Endometrium (tissue), 2 donors: Measurements from ENCODE around the gene SLAMF9.

Source experiments
- FAIRE-seq: peaks from 2 replicates; lab custom pipeline; 2012; peaks lifted over from hg19 to GRCh38; lab: Jason Lieb, UNC
- donor health status: control.
- donor health status: control.

SLAMF9 gene

DNA sequence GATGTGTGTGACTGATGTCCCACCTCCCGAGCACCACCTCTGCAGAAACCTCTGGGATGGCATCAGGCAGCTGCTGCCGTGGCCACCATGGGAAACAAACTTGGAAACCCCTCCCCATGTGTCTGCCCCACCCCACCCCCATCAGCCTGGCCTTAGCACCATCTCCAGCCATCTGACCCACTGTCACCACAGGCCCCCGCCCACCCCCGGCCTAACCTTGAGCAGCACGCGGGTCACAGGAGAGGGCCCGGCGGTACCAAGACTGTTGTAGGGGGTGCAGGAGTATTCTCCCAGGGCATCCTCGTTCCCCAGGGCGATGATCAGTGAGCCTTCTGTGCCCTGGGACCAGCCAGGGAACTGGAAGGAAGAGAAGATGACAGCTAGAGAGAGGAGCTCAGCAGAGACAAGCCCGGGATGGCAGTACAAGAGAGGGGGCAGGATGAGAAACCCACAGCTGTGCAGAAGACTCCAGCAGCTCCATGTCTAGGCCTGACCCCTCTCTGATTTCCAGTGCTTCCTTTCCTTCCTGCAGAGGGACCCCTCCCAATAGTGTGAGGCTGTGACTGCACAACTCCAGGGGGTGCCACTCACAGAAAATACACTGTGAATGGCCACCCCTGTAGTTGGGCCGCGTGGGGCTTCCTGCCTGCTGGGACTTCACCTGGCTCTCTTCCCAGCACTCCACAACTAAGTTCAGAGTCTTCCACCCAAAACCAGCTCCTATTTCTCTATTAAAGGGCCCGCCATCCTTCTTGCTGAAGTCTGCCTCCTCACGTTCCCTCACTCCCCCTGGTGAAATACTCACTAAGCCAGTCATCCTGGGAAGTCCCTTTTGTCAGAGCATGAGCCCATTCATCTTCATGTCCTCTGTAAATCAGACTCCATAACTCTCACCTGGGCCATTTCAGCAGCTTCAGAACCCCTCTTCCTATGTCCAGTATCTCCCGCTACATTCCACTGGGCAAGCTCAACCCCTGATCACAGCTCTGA, 21.4 kb downstream of the SLAMF9 start:
- FAIRE-seq, result no peak

DNA sequence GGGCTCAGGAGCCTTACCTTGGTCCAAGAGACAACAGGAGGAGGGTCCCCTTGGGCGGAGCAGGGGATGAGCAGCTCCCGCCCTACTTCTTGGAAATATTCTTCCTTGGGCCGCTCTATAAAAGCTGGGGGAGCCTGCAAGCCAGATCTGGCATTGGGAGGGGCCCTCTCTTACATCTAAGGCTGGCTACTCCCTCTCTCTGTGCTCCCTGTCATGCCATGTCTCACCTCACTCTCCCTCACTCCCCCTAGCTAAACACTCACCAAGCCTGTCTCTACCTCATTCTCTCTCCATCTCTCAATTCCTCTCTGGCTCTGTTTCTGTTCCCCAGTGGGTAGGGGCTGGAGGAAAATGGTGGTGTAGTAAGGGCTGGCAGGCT, 22.3 kb downstream of the SLAMF9 start:
- no peak for FAIRE-seq

DNA sequence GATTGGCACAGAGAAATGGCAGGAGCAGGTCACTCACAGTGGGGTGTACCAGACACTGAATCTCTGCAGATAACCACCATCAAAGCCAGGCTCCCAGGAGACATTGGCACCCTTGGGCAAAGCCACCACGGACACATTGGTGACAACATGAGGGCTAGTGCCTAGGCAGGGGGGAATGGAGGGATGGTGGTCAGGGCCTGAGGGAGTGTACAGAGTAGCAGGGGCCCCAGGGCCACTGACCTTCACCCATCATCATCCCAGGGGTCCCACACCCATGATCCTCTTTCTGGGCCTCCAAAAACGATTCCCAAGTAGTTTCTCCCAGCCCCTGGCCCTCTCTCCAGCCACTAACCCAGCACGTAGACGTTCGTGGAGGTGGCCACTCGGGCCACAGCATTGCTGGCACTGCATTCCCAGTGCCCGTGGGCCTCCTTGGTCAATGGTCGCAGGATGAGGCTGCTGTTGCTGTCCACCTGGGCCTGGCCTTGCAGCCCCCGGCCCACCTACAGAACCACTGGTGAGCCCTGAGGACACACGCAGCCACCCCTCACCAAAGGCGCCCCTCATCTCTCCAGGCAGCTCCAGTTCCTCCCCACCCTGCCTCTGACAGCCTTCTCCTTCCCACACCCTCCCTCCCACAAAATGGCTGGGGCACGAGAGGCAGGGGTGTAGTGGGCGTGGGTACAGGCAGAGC, 22.8 kb downstream of the SLAMF9 start:
- FAIRE-seq, result no peak

DNA sequence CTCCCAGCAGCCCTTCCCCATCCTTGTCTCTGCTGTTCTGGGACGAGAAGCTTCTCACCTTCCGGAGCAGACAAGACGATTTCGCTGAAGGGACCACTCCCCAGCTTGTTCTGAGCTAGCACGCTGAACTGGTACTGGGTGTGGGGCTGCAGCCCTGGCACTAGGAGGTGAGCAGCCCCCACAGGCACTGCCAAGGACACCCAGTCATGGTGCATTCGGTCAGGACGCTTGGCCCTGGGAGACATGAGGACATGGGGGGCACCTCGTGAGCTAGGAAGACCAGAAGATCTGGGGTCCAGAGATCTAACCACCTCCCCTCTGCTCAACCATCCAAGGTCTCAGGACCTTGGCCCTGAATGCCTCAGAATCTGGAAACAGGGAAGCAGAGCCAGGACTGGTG, 23.4 kb downstream of the SLAMF9 start:
- FAIRE-seq, result no peak

DNA sequence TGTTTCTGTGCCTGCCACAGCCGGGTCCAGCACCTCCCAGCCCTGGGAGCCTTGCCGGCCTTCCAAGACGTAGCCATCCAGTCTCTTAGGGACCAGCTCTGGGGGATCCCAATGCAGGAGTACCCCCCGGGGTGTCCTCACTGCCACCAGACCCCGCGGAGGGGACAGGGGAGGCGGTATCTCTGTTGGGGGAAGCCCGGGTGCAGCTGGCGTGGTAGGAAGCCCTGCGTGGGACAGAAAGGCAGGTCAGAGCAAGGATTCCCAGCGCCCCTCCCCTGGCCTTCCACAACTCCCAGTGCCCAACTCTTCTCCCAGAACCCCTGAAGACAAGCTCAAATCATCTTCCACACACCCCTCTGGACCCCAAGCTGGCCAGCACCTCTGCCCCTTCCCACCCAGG, 23.8 kb downstream of the SLAMF9 start:
- FAIRE-seq, result no peak

DNA sequence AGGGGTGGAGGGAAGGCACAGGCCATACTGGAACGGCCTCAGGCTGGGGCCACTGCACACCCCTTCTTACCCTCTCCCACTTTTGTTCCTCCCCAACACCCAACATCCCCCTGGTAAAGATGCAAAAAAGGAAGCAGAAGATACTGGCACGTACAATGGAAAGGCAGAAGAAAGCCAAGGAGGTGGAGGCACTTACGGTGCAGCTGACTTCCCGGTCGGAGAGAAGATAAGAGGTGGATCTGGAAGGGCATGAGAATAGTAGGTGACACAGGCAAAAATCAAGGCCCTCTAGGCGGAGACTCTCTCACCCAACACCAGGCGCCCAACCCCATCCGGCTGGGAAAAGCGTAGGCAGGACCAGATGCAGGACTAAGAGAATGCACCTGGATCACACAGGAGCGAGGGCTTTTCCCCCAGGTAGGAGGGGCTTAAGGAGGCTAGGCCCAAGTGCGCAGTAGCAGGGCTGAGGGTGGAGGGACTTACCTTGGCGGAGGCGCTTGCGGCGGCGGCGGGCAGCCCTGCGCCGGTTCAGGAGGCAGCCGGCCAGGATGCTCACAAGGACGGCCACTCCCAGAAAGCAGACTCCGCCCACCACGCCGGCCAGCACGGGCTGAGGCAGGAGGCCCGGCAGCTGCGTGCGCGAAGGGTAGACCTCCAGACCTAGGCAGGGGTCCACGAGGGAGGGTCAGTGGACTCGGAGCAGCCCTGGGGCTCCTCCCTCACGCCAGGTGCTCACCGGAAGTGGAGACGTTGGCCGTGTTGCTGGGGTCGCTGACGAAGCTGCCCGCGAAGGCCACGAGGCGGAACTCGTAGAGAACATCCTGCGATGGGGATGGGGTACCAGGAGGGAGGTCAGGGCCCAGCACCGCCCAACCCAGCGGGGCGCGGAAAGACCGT, 24.6 kb downstream of the SLAMF9 start:
- FAIRE-seq, result no peak

DNA sequence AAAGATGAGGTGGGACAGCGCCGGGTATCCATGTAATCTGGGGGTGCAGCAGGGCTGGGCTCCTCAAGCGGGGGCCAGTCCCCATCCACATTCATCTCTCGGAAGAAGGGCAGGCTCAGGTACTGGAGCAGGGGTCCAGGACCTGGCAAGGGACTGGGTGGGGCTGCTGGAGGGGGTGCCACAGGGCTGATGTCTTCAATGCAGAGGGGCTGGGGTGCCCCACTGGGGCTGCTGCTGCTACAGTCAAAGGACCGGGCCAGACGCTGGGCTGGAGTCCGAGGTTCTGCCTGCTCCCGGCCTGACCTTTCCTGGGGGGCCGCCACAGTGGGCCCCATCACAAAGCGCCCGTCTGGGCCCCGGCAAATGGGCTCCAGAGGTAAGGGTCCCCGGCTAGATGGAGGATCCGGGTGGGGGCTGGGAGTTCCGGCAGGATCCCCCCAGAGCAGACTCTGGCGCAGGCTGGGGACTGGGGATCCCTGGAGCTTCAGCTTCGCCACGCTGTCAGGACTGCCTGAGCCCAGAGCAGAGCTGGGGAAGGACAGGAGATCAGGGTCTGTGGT, 25.5 kb downstream of the SLAMF9 start:
- no peak for FAIRE-seq

DNA sequence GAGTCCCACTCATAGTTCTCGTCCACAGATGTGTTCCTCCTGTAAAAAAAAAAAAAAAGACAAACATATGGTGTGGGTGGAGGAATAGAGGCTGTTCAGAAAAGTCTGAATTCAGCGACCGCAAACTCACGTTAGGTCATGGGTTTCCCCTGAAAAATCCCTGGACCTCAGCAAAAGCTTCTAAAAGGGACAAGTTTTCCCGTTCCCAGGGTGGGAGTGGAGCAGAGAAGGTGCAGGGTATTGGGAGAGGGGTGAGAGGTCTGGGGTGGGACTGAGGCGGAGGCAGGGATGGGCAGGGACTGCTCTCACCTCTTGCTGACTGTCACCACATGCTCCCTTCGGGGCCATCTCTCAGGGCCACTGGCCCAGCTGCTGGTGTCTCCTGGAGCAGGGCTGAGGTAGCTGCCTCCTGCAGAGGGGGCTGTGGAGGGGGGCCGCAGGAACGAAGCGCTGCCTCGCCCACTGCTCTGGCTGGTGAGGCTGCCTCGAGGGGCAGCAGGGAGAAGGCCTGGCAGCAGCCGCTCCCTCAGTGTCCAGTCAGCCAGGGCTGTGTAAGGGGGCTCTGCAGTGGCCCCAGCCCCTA, 26.1 kb downstream of the SLAMF9 start:
- FAIRE-seq, result no peak

DNA sequence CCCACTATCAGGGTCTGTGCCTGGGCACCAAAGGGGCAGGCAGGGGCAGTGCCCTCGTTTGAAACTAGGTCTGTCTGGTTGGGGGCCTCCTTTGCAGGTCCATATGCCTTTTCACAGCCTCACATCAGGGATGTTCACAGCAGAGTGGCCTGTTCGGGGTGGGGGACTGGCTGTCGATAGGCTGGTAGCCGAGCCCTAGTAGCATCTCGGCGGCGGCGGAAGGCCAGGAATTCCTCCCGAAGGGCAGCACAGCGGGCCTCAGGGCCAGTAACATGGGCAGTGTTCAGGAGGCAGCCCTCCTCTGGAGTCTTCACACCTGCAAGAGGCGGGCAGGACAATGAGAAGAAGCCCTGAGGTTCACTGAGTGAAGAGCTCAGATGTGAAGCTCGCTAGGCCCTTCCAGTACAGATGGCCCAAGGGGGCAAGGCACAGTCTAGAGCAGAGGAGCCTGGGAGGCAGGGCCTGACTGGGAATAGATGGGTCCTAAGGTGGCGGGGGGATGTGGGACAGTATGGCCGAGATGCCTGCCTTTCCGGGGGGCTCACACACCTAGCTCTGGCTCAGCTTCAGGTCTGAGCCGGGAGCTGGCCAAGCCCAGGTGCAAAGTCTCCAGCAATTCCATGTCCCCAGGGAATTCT, 26.7 kb downstream of the SLAMF9 start:
- FAIRE-seq, result no peak

DNA sequence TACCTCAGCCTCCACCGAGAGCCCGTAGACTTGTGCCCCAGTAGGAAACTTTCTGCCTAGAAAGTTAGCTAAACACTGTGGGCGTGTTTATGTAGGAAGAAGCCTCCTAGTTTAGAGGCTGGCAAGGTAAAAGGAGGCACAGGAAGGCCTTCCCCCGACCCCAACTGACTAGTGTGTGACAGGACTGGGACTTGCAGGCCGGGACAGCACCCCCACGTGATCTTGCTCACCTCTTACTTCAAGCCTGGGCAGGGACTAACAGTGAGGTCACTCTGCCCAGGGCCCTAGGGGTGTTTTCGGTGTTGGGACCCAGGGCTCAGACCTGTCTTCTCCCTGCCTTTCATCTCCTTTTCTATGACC, 28.3 kb downstream of the SLAMF9 start:
- no peak for FAIRE-seq

DNA sequence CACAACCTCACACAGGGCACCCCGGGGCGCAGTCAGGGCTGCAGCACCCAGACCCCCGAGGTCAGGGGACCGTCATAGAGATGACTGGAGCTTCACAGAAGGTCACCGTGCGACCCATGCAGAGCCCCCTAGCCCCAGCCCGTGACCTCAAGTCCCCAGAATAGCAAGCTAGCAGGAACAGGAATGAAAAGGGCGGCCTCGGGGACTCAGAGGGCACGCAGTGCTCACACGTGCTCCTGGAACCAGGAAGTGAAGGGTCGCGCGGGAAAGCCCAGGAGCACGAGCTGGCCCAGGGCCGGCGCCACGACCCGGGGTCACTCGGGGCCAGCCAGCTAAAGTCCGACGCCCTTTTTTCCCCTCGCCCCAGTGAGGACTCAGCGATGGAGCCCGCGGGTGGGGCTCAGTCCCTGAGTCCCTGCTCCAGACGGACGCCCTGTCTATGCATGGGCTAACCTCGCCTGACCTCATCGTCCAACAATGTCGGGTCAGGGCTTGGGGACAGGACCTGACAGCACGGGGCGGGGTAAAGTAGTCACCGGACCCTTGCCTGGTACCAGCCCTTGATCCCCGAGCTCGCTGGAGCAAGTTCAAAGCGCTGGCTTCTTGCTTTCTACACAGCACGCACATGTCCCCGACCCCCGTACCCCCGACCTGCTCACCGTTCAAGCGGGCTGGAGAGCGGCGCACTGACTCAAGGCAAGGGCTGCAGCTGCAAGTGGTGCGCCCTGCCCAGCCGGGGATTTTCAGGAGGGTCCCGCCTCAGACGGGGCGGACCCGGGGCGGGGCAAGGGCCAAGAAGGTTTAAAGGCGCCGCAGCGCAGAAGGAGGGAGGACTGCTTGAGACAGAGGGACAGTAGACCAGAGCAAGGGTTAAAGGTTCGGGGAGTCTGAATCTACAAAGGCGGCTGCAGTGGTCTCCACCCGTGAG, 29.0 kb downstream of the SLAMF9 start, which contains the start of gene TAGLN2:
Gene TAGLN2, minus strand, starts transcription at position 717 of the 928 bp plus-strand sequence. CDS start 4,998 bp downstream, outside the sequence.
- peak; percentile 55 for FAIRE-seq

DNA sequence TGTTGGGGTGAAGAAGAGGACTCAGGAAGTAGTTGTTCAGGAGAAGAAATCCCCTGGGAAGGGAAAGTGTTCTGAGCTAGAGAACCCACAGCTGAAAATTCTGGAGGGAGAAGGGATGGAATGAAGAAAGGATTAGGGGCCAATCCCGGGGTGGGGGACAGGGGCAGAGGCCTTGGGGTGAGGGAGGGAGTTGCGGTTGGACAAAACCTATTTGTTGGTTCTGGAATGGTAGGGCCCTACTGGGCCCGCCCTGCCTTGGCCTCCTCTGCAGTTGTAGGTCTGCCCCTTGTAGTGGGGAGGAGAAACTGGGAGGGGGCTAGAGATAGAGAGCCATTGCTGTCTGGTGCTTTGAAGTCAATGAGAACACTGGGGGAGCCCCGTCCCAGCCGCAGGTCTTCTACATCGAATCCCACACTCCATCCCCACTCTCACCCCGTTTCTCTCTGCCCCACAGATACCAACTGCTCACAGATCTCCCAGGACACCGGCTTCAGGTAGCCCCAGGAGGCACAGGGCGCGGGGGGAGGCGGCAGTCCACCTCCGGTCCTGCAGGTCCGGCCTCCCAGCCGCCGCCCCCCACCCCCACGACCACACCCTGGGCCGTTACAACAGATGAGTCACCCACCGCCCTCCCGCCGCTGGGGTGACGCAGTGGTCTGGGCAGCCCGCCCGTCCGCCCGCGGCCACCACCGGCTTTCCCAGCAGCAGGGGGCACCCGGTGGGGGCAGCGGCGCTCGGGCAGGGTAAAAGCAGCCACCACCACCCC, 29.8 kb downstream of the SLAMF9 start:
- FAIRE-seq, result no peak

DNA sequence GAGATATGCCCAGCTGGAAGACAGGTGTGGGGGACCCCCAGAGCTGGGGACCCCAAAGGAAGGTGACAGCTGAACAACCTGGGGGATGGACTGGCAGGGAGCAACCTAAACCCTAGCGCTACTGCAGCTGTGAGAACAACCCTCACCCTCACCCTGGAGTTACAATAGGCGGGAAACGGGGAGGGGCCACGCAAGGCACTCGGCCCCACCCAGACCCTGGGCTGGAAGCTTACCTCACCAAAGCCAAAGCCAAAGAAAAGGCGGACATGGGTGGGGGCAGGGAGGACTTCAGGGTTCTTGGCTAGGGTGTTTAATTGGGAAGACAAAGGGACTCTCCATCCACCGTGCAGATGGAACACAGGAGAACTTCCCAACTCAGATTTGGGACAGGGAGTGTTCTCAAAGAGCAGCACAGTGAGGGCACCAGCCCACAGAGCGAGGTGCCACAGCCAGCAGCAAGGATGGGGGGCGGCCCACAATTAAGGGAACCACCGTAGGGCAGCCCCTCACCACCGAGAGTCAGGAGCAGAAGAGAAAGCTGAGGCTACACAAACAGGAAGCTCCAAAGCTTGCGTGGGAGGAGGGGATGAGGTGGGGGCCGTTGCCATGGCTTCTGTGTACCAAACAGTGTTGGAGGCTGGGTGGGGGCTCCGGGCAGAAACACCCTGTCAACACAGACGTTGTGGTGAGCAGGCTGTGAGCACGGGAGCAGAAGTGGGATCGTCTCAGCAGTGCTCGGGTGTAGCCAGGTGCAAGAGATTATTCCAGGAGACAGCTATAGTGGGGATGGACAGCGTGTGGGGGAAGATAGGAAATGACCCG, 30.6 kb downstream of the SLAMF9 start:
- FAIRE-seq, result no peak

DNA sequence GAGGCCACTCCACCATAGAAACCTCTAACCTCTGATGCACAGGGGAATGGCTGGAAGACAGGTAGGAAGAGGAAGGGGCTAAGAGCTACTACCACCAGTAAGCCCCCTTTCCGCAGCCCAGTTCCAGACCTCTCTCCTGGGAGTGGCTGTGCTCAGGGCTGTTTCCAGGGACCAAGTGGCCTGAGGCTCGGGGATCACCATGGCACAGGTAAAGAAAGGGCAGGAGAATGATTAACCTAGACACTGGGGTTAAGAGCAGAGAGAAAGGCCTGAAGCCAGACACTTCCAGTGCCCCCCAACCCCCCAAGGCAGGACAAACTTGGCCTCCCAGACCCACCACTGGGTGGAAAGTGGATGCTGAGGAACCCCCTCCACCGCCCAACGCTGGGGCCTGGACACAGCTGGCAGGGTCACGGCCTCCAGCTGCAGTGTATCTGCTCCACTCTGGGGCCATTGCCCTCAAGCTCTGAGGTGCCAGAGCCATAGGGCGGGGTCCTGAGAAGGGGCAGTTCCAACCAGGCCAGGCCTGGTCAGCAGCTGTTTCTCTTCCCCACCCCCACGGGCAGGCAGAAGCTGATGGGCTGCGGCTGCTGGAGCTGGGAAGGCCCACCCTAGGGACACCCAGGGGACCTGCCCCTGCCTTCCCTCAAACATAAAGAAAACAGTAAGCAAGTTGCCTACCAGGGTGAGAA, 31.4 kb downstream of the SLAMF9 start:
- FAIRE-seq, result no peak

DNA sequence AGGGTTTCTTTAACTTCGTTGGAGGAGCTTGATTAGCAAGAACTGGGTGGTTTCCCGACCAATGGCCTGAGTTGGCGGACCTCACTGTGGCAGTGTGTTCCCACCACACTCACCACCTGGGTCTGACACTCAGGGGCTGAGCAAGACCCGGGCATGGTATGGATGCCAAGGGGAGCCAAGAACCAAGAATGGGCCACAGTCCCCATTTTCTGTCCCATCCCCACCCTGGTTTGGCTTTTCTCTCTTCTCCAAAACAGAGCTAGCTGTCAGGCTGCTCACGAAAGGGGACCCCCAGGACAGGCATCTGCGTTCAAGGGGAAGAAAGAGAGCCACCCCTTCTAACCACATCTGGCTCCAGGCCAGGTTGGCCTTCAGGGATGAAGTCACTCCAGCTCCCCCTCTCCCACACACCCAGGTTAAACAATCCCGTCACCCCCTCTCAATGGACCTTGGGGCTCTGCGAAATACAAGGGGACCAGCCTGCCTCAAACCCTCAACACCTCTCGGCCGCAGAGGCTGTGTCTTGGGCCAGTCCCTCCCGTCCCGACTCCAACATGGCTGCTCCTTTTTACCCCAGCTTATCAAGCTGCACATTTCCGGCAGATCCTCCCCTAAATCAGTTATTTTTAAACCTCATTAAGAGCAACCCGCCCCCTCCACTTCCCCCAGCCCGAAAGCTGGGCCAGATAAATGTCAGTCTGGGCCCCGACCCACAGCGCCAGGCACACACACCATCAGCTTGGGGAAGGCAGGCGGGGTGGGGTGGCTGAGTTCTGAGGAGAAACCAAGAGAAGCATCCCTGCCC, 32.1 kb downstream of the SLAMF9 start:
- FAIRE-seq, result no peak

DNA sequence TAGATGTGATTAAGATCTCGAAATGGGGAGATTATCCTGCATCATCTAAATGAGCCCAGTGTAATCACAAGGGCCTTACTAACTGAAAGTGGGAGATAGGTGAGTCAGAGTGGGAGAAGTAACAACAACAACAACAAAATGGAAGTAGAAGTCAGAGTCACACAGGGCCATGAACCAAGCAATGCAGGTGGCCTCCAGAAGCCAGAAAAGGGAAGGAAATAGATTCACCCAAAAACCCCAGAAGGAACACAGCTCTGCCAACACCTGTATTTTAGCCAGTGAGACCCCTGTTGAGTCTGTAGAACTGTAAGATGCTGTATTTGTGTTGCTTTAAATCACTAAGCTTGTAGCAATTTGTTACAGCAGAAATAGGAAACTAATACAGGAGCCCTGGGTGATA, 32.8 kb downstream of the SLAMF9 start:
- FAIRE-seq, result no peak

DNA sequence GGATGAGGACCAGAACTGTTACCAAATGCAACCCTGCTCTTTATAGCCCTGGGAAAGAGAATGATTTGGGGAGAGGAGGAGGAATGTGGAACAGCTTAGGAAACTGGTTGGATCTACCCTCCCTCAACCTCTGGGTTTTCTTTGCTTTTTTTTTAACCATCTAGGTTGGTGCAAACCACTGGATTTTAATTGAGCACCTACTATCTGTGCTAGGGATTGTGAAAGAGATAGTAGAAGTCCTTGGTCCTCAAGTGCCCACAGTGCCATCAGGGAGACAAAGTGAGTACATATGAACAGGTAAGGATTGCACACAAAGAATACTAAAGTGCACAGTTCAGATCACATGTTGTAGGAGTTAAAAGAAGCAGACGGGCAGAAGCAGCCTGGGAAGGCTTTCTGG, 33.4 kb downstream of the SLAMF9 start:
- FAIRE-seq, result no peak
